GM23338 (cell line): ENCODE results near the gene SLC16A6. TPM values are rescaled to one million over a fixed set of nuclear protein-coding genes. Genes with fewer than 3 reads are reported as not detected.
A peak's percentile ranks its signal among the peaks of the same experiment; 100 is the strongest.

ENCODE experiments used
- ATAC-seq: fragments of 200-7000 bp; cut with Tn5 transposase; 3 replicates; pipeline ENCODE4 v1.9.1; 2020
- DNase-seq: peaks from one replicate; pipeline ENCODE4 v3.0.0-alpha.2; 2015; ENCODE audit warnings: low spot score
- H2AFZ ChIP-seq: fragments of 200-600 bp; sonication (generic); 2 replicates; pipeline ENCODE4 v1.8.0; 2016; ENCODE audit warnings: antibody characterized with exemption, mild to moderate bottlenecking, moderate library complexity
- H3F3A ChIP-seq: fragments of 200-600 bp; sonication (generic); replicated peaks from 2 replicates; pipeline ENCODE4 v1.8.0; 2017; ENCODE audit warnings: antibody characterized with exemption, mixed run types, low read depth
- H3K27ac ChIP-seq: fragments of 200-600 bp; sonication (generic); 2 replicates; pipeline ENCODE4 v1.6.1; 2016; ENCODE audit warnings: low read depth
- H3K27me3 ChIP-seq: fragments of 200-600 bp; sonication (generic); 2 replicates; pipeline ENCODE4 v1.8.0; 2016; ENCODE audit warnings: mild to moderate bottlenecking, mixed run types, moderate library complexity; ENCODE audit not compliant: insufficient read depth
- H3K36me3 ChIP-seq: fragments of 200-600 bp; sonication (generic); 2 replicates; pipeline ENCODE4 v1.8.0; 2016; ENCODE audit warnings: mild to moderate bottlenecking; ENCODE audit not compliant: insufficient read depth
- H3K4me1 ChIP-seq: fragments of 200-600 bp; sonication (generic); 2 replicates; pipeline ENCODE4 v1.8.0; 2016; ENCODE audit warnings: mild to moderate bottlenecking, moderate library complexity; ENCODE audit not compliant: insufficient read depth
- H3K4me2 ChIP-seq: fragments of 200-600 bp; sonication (generic); 2 replicates; pipeline ENCODE4 v1.7.1; 2017; ENCODE audit warnings: mixed run types
- H3K4me3 ChIP-seq: fragments of 200-600 bp; sonication (generic); 2 replicates; pipeline ENCODE4 v1.6.1; 2016; ENCODE audit warnings: mixed run types
- H3K79me2 ChIP-seq: fragments of 200-600 bp; sonication (generic); replicated peaks from 2 replicates; pipeline ENCODE4 v1.8.0; 2017; ENCODE audit warnings: mild to moderate bottlenecking; ENCODE audit not compliant: insufficient read depth
- H3K9me2 ChIP-seq: fragments of 200-600 bp; sonication (generic); 2 replicates; pipeline ENCODE4 v1.8.0; 2017; ENCODE audit not compliant: insufficient read depth
- H4K20me1 ChIP-seq: fragments of 200-600 bp; sonication (generic); replicated peaks from 2 replicates; pipeline ENCODE4 v1.8.0; 2017; ENCODE audit warnings: mild to moderate bottlenecking; ENCODE audit not compliant: insufficient read depth
- H3K27ac Mint-ChIP-seq: 2 replicates; pipeline ENCODE4 v1.8.0; 2020; ENCODE audit warnings: inconsistent platforms, mild to moderate bottlenecking, moderate library complexity, mixed read lengths
- H3K27me3 Mint-ChIP-seq: 3 replicates; pipeline ENCODE4 v1.8.0; 2022; ENCODE audit warnings: low read depth, mild to moderate bottlenecking, moderate library complexity, mixed read lengths, inconsistent platforms; ENCODE audit not compliant: insufficient read depth, poor library complexity
- H3K36me3 Mint-ChIP-seq: 3 replicates; pipeline ENCODE4 v1.8.0; 2021; ENCODE audit warnings: low read depth, mild to moderate bottlenecking, inconsistent platforms, moderate library complexity, mixed read lengths
- H3K4me1 Mint-ChIP-seq: 3 replicates; pipeline ENCODE4 v1.8.0; 2020; ENCODE audit warnings: mild to moderate bottlenecking, inconsistent platforms, mixed read lengths
- H3K4me3 Mint-ChIP-seq: 3 replicates; pipeline ENCODE4 v1.8.0; 2021; ENCODE audit warnings: moderate library complexity, mild to moderate bottlenecking, inconsistent platforms, mixed read lengths
- H3K9me3 Mint-ChIP-seq: 3 replicates; pipeline ENCODE4 v1.8.0; 2020; ENCODE audit warnings: moderate library complexity, mild to moderate bottlenecking, inconsistent platforms, mixed read lengths
- CREB1 ChIP-seq: fragments of 250-450 bp; sonication (Bioruptor Pico); IDR thresholded peaks from 2 replicates; pipeline ENCODE4 v1.5.0; 2020; ENCODE audit warnings: low read depth, mild to moderate bottlenecking, moderate library complexity
- CTCF ChIP-seq, 2 experiments: fragments of 200-600 bp in 1 of 2; sonication (generic) in 1 of 2; conservative IDR thresholded peaks; 2 replicates each; pipeline versions ENCODE4 v1.5.1 to v1.6.1; 2016 to 2017; ENCODE audit warnings: antibody characterized with exemption in 2 of 2, low read depth in 2 of 2, mild to moderate bottlenecking in 2 of 2, moderate library complexity in 1 of 2
- EZH2 ChIP-seq: fragments of 200-600 bp; sonication (generic); IDR thresholded peaks from one replicate; pipeline ENCODE4 v1.8.0; 2017; ENCODE audit warnings: antibody characterized with exemption, mild to moderate bottlenecking, low read depth; ENCODE audit not compliant: unreplicated experiment
- EZH2phosphoT487 ChIP-seq: fragments of 200-600 bp; sonication (generic); IDR thresholded peaks from one replicate; pipeline ENCODE4 v1.8.1; 2018; ENCODE audit warnings: antibody characterized with exemption; ENCODE audit not compliant: unreplicated experiment
- JUNB ChIP-seq: IDR thresholded peaks from one replicate; pipeline ENCODE4 v1.6.1; 2016; ENCODE audit warnings: antibody characterized with exemption; ENCODE audit not compliant: unreplicated experiment
- NANOG ChIP-seq: IDR thresholded peaks from 2 replicates; pipeline ENCODE4 v1.6.1; 2016; ENCODE audit warnings: antibody characterized with exemption, borderline replicate concordance
- POLR2AphosphoS5 ChIP-seq: IDR thresholded peaks from 2 replicates; pipeline ENCODE4 v1.6.1; 2016; ENCODE audit warnings: antibody characterized with exemption, low read depth
- STAT1 ChIP-seq: IDR thresholded peaks from one replicate; pipeline ENCODE4 v1.6.1; 2016; ENCODE audit warnings: antibody characterized with exemption; ENCODE audit not compliant: unreplicated experiment
- ZNF114 ChIP-seq: fragments of 250-450 bp; sonication (Bioruptor Pico); IDR thresholded peaks from 2 replicates; pipeline ENCODE4 v1.5.0; 2020; ENCODE audit warnings: mild to moderate bottlenecking, moderate library complexity
- ZNF331 ChIP-seq: fragments of 250-450 bp; sonication (Bioruptor Pico); IDR thresholded peaks from 2 replicates; pipeline ENCODE4 v1.5.0; 2020; ENCODE audit warnings: low read depth, mild to moderate bottlenecking, moderate library complexity
- ZNF462 ChIP-seq: fragments of 250-450 bp; sonication (Bioruptor Pico); IDR thresholded peaks from 2 replicates; pipeline ENCODE4 v1.5.0; 2020; ENCODE audit warnings: mild to moderate bottlenecking, moderate library complexity
- polyA plus RNA-seq: library from polyadenylated mRNA; unstranded; fragments of >200 nt; fragmentation: Nextera tagmentation; extraction: Ambion mirVana; gene quantifications from 2 replicates; pipeline ENCODE4 v1.2.1, GENCODE V29; 2016
- total RNA-seq: library from RNA; depleted of rRNA; stranded (reverse); fragments of >200 nt; shearing (Covaris generic); gene quantifications from 2 replicates; pipeline ENCODE4 v1.2.3, GENCODE V29; 2014
- TF ChIP-seq, protein P1 (sequence below): IDR thresholded peaks from 2 replicates; pipeline ENCODE4 v1.6.1; 2016; ENCODE audit warnings: antibody characterized with exemption
- TF ChIP-seq, protein P2 (sequence below): IDR thresholded peaks from one replicate; pipeline ENCODE4 v1.6.1; 2018; ENCODE audit warnings: antibody characterized with exemption; ENCODE audit not compliant: unreplicated experiment

Gene SLC16A6
- total and polyA plus RNA-seq, 2 experiments from 2014 or later = not detected

DNA sequence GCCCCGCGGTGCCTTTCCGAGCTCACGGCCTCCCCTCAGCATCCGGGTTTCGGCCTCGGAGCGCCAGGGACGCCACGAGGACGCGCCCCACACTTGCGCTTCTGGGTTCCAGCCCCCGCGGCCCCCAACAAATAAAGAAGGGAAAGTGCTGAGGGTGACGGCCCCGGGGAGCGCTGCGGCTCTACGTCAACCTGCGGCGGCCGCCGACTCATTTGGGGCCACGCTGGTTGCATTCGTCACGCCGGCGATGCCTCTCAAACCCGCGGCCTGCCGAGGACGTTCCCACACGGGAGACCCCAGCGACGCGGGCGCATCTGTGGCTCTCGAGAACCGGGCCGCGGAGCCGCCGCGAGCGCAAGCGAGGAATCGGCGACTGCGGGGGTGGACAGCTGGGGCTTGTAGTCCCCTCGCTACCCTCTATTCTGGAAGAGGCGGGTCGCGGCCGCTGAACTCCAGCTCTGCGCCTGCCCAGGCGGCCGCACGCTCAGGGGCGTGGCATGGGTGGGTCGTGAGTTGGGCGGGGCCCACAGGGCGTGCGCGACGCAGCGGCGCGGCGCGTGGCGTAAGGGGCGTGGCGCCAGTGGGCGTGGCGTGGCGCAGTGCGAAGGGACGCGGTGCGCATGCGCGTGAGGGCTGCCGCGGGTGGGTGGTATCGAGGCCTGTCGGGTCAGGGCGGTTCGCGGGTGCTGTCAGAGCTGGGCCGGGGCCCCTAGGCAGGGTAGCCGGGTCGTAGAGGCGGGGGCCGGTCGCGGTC, 43.3 kb downstream of the SLC16A6 start, which contains the start of gene AMZ2:
Gene AMZ2 (plus strand): TSS at position 599 of the 754 bp plus-strand sequence. CDS start 2,145 bp downstream, outside the sequence.
- Histone ChIP-seq H3K4me3 (peak within 1 kb of the TSS; percentile 86), H3K4me1 (no peaks in the 10 kb centered on the region), H3K4me2 (peak within 1 kb of the TSS; percentile 85), H3K9me2 (no peaks in the 10 kb centered on the region), H3K27ac (no peak within 1 kb of the TSS), H3K36me3 (no peaks in the 10 kb centered on the region), H4K20me1 (no peaks in the 10 kb centered on the region), H3F3A (no peaks in the 10 kb centered on the region), H3K79me2 (no peaks in the 10 kb centered on the region), H2AFZ (peak within 1 kb of the TSS; percentile 80), H3K27me3 (no peaks in the 10 kb centered on the region)
- peaks cover 10% of the 10 kb centered on the region for H3K4me1 Mint-ChIP-seq
- peaks cover 3% of the 10 kb centered on the region; the same call in 2 of the 3 replicates for H3K36me3 Mint-ChIP-seq
- H3K27ac Mint-ChIP-seq = peak within 1 kb of the TSS; percentile 81
- no peaks in the 10 kb centered on the region for H3K9me3 Mint-ChIP-seq
- peaks cover 17% of the 10 kb centered on the region for H3K27me3 Mint-ChIP-seq
- peak within 1 kb of the TSS; percentile 80 for H3K4me3 Mint-ChIP-seq
- TF ChIP-seq ZNF331 (CRISPR knock-in tag) = no peak
- no peak for TF ChIP-seq NANOG
- TF ChIP-seq ZNF462 (CRISPR knock-in tag) = no peak
- TF ChIP-seq CTCF (conservative IDR thresholded peaks at IDR 0.05; ENCODE audit: low read depth in 2 of 2) = no peak
- no peak for TF ChIP-seq ZNF114 (CRISPR knock-in tag)
- TF ChIP-seq, protein P1, sequence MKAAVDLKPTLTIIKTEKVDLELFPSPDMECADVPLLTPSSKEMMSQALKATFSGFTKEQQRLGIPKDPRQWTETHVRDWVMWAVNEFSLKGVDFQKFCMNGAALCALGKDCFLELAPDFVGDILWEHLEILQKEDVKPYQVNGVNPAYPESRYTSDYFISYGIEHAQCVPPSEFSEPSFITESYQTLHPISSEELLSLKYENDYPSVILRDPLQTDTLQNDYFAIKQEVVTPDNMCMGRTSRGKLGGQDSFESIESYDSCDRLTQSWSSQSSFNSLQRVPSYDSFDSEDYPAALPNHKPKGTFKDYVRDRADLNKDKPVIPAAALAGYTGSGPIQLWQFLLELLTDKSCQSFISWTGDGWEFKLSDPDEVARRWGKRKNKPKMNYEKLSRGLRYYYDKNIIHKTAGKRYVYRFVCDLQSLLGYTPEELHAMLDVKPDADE = peak; percentile 62
- no peak for TF ChIP-seq JUNB
- TF ChIP-seq POLR2AphosphoS5 = peak; percentile 93
- no peak for TF ChIP-seq STAT1
- TF ChIP-seq EZH2 = no peak
- TF ChIP-seq, protein P2, sequence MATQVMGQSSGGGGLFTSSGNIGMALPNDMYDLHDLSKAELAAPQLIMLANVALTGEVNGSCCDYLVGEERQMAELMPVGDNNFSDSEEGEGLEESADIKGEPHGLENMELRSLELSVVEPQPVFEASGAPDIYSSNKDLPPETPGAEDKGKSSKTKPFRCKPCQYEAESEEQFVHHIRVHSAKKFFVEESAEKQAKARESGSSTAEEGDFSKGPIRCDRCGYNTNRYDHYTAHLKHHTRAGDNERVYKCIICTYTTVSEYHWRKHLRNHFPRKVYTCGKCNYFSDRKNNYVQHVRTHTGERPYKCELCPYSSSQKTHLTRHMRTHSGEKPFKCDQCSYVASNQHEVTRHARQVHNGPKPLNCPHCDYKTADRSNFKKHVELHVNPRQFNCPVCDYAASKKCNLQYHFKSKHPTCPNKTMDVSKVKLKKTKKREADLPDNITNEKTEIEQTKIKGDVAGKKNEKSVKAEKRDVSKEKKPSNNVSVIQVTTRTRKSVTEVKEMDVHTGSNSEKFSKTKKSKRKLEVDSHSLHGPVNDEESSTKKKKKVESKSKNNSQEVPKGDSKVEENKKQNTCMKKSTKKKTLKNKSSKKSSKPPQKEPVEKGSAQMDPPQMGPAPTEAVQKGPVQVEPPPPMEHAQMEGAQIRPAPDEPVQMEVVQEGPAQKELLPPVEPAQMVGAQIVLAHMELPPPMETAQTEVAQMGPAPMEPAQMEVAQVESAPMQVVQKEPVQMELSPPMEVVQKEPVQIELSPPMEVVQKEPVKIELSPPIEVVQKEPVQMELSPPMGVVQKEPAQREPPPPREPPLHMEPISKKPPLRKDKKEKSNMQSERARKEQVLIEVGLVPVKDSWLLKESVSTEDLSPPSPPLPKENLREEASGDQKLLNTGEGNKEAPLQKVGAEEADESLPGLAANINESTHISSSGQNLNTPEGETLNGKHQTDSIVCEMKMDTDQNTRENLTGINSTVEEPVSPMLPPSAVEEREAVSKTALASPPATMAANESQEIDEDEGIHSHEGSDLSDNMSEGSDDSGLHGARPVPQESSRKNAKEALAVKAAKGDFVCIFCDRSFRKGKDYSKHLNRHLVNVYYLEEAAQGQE = no peak
- peak; percentile 29 for TF ChIP-seq CREB1 (CRISPR knock-in tag)
- no peak for TF ChIP-seq EZH2phosphoT487
- ATAC-seq = peak; percentile 97
- DNase-seq = peak; percentile 93
